ENCODE results near the gene JUND.

Gene JUND

DNA sequence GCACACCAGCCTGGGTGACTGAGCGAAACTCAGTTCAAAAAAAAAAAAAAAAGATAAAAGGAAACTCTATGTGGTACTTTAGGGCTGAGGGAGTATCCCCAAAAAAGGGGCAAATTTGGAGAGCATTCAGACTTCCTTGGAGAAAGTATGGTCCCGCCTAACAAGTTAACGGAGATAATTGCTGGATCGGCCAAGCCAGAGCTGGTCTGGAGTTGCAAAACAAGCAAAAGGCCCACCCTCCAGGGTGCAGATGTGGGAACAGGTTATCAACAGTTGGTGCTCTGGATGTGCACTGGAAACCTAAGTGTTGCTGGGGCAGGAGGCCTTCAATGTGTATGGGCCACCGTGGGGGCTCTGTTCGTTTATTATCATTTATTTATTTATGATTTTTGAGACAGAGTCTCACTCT is 10.0 kb downstream of the JUND start:
- DNase-seq (ENCODE audit: insufficient read length, low spot score) (no peak), FAIRE-seq (no peak)

DNA sequence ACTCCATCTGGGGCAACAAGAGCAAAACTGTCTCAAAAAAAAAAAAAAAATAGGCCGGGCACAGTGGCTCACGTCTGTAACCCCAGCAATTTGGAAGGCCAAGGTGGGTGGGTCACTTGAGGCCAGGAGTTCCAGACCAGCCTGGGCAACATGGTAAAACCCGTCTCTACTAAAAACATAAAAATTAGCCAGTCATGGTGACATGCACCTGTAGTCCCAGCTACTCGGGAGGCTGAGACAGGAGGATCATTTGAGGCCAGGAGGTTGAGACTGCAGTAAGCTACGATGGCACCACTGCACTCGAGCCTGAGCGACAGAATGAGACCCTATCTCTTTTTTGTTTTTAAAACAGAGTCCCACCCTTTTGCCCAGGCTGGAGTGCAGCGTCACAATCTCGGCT is 11.1 kb downstream of the JUND start:
- no peak for FAIRE-seq
- no peak for DNase-seq (ENCODE audit: insufficient read length, low spot score)

DNA sequence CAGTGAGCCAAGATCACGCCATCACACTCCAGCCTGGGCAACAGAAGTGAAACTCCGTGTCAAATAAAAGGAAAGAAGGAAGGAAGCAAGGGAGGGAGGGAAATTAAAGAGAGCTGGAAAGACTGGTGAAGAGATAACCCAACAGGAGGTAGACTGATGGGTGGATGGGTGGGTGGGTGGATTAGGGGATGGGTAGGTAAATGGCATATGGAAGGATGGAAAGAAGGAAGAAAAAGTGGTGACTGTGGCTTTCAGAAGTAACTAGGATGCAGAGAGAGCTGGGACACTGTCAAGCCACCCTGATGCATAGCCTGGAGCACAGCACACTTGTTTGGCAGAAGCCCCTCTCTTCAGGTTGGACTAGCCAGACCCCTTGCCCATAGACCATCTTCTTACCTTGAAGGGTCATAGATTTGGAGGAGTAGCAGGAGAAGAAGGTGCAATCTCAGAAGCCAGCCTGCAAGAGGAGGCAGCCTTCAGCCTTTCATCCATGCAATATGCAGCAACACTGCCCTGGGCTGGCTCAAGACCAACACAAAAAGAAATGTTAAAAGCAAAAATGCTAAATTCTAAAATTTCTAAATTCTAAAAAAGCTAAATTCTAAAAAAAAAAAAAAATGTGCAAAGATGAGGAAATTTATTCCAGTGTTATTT is 12.2 kb downstream of the JUND start:
- FAIRE-seq: no peak
- DNase-seq (ENCODE audit: insufficient read length, low spot score): no peak

DNA sequence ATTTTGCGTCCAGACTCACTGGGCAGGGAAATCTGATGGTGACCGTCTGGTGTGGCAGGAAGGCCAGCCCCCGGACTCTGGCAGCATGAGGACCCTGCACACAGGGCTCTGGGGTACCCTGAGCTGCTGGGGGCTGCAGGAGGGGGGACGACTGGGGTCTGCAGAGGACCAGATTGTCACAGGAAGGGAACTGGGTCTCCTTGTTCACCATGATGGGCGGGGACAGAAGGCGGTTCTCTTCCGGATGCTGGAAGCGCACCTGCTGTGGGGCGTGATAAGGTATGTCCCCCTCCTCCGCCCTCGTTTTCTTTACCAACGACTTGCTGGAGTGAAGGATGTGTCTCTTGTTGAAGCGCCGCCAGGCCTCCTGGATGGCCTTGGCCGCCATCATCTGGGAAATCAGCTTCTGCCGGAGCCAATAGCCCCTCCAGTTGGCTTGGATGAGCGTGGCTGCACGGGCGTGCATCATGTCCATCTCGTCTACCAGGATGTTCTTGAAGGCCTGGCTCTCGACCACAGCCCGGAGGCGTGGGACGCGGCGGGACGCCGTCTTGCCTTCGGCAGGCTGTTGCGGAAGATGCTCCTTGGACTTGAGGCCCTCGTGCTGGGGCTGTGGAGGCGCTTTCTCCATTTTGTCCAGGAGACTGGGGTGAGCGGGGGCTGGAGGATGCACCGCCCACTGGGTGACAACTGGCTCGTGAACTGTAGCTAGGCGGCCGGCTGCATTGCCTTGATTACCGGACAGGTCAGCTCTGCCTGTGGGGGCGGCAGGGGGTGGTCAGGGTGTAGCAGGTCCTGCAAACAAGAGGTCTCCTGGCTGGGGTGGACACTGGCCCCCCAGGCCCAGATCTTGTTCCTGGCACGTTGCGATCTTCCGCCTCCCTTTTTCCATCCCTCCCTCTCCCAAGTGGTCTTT is 14.4 kb downstream of the JUND start:
- DNase-seq (ENCODE audit: insufficient read length, low spot score) (no peak), FAIRE-seq (no peak)

DNA sequence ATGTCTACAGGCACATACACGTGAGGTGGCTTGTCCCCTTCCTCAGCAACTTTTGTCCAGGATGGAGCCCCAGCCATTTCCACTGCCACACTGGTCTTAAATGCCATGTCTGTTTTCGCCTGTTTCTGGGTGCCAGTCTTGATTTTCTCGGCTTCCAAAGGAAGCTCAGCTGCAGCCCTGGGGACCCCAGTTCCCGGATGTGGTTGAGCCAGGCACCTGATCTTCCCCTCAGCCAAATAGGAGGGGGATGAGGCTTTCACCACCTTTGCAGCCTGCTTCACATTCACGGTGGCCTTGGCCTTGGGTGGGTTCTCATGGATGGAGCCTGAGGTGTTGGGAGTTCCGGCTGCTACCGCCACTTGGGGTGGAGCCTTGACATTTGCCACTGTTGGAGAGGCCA is 15.8 kb downstream of the JUND start:
- FAIRE-seq (no peak), DNase-seq (ENCODE audit: insufficient read length, low spot score) (no peak)

DNA sequence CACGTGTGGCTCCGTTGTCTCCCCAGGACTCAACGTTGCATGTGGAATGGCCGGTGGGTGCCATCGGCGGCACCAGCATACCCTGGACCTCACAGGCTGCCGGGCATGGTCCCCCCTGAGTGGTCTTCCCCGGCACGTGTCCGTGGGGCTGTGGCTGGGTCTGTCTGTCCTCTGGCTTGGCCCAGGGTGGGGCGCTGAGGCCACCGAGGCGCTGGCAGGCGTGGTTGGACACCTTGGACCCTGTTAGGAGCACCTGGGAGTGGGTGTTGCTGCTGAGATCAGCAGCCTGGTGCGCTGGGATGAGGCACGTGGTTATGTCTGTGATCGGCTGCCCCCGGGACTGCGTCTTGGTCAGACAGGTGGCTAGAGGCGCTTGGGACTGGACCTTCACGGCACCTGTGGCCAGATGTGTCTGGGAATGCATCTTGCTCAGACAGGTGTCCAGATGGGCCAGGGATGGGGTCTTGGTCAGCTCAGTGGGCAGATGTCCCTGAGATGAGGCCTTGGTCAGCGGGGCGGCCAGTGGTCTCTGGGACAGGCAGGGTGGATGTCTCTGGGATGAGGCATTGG is 16.4 kb downstream of the JUND start:
- DNase-seq (ENCODE audit: insufficient read length, low spot score) (no peak), FAIRE-seq (no peak)

DNA sequence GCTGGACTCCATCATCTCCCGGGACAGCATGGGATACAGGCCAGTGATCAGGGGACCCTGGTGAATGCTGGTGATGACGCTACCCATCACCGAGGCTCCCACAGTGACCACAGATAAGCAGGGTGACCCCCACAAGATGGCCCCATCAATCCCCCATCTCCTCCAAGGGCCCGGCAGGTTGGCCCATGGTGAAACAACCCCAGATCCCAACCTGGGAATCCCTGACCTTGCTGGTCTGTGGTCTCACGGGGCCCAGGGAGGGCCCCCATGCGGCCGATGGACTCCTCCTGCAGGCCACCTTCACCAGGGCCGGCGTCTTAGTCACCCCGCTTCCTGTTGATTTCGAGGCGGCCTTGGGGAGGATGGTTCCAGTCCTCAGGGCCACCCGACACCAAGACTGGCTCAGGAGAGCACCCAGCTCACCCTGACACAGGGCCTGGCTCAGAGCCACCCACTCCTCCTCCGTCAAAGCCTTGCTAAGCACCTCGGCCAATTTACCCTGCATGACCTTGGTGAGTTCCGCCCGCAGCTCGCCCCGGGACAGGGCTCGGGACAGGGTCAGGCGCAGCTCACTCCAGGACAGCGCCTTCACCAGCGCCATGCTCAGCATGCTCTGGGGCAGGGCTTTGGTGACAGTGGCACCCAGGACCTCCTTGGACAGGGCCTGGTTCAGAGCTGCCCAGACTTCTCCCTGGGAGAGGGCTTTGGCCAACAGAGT is 17.1 kb downstream of the JUND start:
- FAIRE-seq (no peak), DNase-seq (ENCODE audit: insufficient read length, low spot score) (no peak)

DNA sequence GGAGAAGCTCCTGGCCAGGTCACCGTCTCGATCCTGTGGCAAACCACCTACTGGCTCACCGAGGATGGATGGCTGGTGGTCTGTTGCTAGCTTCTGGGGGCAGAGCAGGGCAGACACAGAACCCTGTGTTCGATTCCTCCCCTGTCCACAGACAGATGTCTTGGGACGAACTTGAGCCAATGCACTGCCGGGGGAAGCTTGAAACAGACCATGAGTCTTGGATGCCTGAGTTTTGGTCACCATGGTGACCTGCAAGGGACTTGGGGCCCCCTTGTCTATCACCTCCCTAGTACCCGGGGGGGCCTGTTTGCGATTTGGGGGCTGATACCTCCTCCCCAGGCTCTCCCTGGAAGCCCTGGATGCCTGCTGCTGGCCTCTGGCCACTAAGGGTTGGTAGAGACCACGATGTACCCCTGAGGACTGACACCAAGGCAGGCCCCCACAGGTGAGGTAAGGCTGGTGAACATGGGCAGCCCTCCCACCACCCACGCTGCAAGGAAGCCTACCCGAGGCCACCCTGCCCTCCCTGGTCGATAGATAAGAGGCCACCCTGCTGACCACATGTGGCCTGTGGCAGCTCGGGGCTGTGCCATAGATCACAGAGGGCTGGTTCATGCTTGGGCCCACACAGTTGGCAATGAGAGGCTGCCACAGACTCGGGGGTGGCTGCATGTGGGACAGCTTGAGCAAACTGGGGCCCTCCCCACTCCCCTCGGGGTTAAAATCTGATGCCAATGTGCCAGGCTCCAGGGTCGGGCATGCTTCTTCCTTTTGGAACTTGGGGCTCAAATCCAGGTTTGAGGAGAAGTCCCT is 17.9 kb downstream of the JUND start:
- no peak for DNase-seq (ENCODE audit: insufficient read length, low spot score)
- FAIRE-seq: no peak

DNA sequence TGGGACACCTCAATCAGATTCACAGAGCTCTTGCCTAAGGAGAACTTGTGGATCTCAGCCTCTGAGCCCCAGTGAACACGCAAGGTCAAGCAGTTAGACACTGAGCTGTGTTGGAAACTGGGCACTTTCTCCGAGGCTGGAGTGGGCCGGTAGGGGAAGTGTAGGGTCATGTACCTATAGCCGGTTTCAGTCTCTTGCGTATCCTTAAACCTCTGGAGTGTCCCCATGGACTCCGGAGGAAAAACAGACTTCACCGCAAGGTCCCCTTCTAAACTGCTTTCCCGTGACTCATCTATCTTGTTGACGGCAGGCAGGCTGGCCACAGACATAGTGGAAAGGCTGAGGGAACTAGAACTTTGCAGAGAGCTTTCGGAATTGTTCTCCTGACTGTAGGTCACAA is 18.5 kb downstream of the JUND start:
- no peak for FAIRE-seq
- no peak for DNase-seq (ENCODE audit: insufficient read length, low spot score)

DNA sequence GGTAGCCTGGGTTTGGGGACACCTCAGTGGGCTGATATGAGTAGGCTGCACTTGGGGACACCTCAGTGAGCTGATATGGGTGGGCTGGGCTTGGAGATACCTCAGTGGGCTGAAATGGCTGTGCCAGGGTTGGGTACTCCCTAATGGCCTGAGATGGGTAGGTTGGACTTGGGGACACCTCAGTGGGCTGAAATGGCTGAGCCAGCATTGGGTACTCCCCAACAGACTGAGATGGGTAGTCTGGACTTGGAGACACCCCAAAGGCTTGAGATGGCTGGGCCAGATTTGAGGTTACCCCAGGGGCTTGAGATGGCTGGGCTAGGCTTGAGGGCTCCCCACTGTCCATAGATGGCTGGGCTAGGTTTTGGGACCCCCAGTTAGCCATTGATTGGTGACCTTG is 19.3 kb downstream of the JUND start:
- no peak for FAIRE-seq

DNA sequence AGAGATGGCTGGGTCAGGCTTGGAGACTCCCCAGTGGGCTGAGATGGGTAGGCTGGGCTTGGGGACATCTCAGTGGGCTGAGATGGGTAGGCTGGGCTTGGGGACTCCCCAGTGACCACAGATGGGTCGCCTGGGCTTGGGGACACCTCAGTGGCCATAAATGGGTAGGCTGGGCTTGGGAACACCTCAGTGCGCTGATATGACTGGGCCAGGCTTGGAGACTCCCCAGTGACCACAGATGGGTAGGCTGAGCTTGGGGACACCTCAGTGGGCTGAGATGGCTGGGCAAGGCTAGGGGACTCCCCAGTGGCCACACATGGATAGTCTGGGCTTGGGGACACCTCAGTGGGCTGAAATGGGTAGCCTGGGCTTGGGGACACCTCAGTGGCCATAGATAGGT is 19.9 kb downstream of the JUND start:
- DNase-seq (ENCODE audit: insufficient read length, low spot score) (no peak), FAIRE-seq (no peak)

More for the DNA sequence above, 19.3 kb downstream of the JUND start:
- DNase-seq (ENCODE audit: insufficient read length, low spot score): no peak

DNA sequence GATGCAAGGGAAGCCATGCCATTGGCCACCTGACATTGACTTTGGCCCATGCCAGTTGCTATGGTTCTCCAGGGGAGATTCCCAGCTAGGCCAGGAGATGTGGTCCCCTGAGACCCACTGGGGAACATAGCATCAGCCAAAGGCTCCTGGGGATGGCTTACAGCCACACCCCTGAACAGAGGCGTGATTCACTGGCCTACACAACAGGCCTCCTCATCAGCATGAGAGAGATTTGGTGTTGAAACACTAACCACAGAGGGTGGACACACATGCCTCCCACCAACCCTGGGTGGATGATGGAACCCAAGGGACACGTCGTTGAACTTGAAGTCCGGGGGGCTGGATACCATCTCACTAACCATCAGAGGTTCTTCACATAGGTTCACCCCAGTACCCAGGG is 21.5 kb downstream of the JUND start:
- DNase-seq (ENCODE audit: insufficient read length, low spot score) (no peak), FAIRE-seq (no peak)

DNA sequence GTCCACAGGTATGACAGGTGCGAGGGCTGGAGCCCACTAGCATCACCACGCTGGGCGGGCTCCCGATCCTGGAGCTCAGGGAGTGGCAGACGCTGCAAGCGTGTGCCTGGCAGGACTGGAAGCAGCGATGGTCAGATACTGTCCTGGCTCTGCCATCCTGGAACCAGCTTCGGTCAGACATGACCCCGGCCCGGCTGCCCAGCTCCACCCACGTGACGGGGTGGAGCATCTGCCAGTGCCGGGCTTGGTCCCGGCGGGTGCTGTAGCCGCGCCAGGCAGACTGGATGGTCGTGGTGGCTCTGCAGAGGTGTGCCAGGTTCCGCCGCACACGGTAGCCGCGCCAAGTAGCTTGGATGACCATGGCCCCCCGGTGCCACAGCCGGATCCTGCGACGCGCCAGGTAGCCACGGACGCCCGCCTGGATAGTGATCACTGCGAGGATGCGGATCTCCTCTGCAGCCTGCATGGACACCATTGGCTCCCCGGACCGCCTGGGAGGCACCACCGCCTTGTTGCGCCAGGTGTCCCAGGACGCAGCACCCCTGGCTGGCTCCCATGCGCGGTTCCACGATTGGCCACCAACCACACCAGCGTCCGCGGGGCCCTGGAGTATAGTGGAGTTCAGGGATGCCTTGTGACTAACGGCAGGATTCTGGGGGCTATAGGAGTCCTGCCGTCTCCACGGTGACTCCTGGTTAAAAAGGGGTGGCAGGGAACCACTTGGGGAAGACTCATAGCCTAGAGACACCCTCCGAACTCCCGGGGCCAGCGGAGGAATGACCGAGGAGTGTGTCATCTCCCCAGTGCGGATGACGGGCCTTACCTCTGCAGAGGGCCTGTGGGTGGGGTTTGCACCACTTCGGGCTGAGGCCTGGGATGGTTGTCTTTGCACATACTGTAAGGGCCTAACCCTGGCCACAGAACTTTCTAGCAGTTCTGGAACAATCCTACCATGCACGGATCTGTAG is 23.6 kb downstream of the JUND start:
- DNase-seq (ENCODE audit: insufficient read length, low spot score) (no peak), FAIRE-seq (no peak)

DNA sequence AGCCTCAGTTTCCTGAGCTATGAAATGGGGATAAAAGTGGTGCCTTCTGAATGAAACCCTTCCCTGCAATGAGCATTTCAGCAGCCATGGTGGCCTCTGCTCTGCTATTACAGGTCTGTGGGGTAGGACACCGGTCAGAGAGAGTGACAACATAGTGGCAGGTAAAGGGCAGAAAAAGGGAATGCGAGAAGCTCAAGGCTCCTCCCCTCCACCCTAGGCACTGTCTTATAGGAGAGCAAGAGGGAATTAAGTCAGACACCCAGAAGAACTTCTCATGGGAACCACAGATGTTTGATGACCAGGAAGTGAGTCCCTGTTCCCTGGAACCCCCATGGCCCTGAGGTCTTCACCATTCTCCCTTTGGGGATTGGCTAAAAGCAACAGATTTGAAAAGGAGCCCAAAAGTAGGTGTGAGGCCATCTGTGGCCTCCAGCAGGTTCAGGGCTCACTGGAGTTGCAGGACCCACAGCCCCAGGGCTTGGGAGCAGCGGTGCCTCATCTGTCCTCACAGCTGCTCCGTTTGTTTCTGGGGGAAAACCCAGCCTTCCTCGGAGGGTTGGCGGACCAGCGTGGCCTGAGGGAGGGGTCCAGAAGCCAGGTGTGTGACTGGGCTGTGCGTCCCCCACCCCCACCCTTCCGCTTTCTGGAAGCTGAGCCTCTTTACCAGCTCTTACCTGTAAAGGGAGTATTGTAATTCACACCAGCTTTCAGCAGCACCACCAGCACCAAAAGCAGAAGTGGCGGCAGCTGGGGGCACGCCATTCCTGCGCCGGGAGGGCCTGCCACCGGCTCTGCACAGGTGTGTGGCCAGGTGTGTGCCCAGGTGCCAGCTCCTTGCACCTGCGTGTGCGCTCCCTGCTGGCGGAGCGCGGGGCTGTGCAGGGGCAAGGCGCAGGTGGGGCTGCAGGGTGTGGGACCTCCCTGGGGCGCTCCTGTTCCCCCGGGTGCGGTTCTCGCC is 26.6 kb downstream of the JUND start:
- DNase-seq (ENCODE audit: insufficient read length, low spot score) (no peak), FAIRE-seq (no peak)

DNA sequence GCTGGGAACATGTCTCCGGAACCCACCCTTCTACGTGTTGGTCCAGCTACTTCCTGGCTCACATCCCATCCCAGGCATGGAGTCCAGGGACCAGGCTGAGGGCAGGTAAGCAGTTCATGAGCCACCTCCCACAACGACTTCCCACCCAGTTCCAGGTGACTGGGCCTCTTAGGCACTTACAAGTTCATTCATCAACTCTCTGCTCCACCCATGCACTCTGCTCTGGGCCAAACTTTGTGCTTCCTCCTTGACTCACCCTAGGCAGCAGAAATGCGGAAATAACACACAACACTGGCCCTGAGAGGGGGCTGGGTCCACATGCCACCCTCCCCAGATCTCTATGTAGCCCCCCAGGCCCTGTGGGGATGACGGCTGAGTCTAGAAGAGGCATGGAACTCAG is 27.7 kb downstream of the JUND start:
- DNase-seq (ENCODE audit: insufficient read length, low spot score) (no peak), FAIRE-seq (no peak)

DNA sequence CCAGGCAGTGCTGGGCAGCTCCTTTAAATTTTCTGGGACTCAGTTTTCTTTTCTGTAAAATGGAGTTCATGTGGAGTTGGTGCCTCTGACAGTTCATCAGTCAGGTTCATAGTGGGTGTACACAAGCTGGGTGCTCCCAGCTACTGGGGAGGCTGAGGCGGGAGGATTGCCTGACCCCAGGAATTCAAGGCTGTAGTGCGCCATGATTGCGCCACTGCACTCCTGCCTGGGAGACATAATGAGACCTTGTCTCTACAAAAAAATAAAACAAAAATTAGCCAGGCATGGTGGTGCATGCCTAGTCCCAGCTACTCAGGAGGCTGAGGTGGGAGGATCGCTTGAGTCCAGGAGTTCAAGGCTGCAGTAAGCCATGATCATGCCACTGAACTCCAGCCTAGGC is 28.3 kb downstream of the JUND start:
- DNase-seq (ENCODE audit: insufficient read length, low spot score) (no peak), FAIRE-seq (no peak)

DNA sequence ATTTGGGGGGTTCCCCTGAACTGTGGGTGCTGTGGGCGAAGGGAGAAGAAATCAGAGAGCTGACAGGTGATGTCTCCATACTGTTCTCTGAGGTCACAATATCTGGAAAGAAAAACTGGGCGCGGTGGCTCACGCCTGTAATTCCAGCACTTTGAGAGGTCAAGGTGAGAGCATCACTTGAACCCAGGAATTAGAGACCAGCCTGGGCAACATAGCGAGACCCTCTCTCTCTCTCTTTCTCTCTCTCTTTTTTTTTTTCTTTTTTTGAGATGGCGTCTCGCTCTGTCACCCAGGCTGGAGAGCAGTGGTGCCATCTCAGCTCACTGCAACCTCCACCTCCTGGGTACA is 29.1 kb downstream of the JUND start:
- DNase-seq (ENCODE audit: insufficient read length, low spot score) (no peak), FAIRE-seq (no peak)

All from GM19239 (cell line).